ENCODE data around the gene CDK5RAP1. TPM values are rescaled to one million over a fixed set of nuclear protein-coding genes. Genes with fewer than 3 reads are reported as not detected.

Gene CDK5RAP1
- total RNA-seq, 1 donor from 2014 or later: 14.7 TPM

GRCh38 chr20:33332905-33333456 lies 68.3 kb downstream of the CDK5RAP1 start:
- ATAC-seq: peak; percentile 49

GRCh38 chr20:33328157-33329137 lies 72.9 kb downstream of the CDK5RAP1 start:
- no peak for ATAC-seq

GRCh38 chr20:33325350-33325749 lies 76.0 kb downstream of the CDK5RAP1 start:
- no peak for ATAC-seq

GRCh38 chr20:33323236-33323635 lies 78.1 kb downstream of the CDK5RAP1 start:
- no peak for ATAC-seq

- ATAC-seq: no peak
These were observed 78.9 kb downstream of the CDK5RAP1 start for GRCh38 chr20:33322456-33322855.

GRCh38 chr20:33320006-33320405 lies 81.3 kb downstream of the CDK5RAP1 start:
- no peak for ATAC-seq

GRCh38 chr20:33318096-33318429 lies 83.3 kb downstream of the CDK5RAP1 start:
- ATAC-seq: no peak

GRCh38 chr20:33317424-33318095 lies 83.8 kb downstream of the CDK5RAP1 start:
- no peak for ATAC-seq

GRCh38 chr20:33316958-33317357 lies 84.4 kb downstream of the CDK5RAP1 start:
- no peak for ATAC-seq

GRCh38 chr20:33316343-33316742 lies 85.0 kb downstream of the CDK5RAP1 start:
- no peak for ATAC-seq

- no peak for ATAC-seq
These were observed 87.5 kb downstream of the CDK5RAP1 start for GRCh38 chr20:33313686-33314314.

GRCh38 chr20:33312583-33312982 lies 88.7 kb downstream of the CDK5RAP1 start:
- ATAC-seq: no peak

GRCh38 chr20:33311996-33312395 lies 89.3 kb downstream of the CDK5RAP1 start:
- ATAC-seq: no peak

GRCh38 chr20:33311011-33311410 lies 90.3 kb downstream of the CDK5RAP1 start:
- ATAC-seq: no peak

- ATAC-seq: no peak
These were observed 90.9 kb downstream of the CDK5RAP1 start for GRCh38 chr20:33310327-33310899.

GRCh38 chr20:33309631-33310030 lies 91.7 kb downstream of the CDK5RAP1 start:
- ATAC-seq: peak; percentile 30

Other genes starting within 250 kb of the CDK5RAP1 start
- not detected for gene BPIFA2, start 233.4 kb downstream of the CDK5RAP1 start, total RNA-seq
- not detected for gene BPIFA3, start 184.2 kb downstream of the CDK5RAP1 start, total RNA-seq
- not detected for gene BPIFA1, start 165.5 kb downstream of the CDK5RAP1 start, total RNA-seq
- gene BPIFB1, start 118.3 kb downstream of the CDK5RAP1 start, total RNA-seq: 8.3 TPM
- 4.7 TPM for gene SNTA1, start 42.2 kb upstream of the CDK5RAP1 start, total RNA-seq
- gene CBFA2T2, start 88.6 kb upstream of the CDK5RAP1 start, total RNA-seq: 9.0 TPM

Data from esophagus mucosa (tissue), 1 donor.